ENCODE results near the gene MST1R. TPM values are rescaled to one million over a fixed set of nuclear protein-coding genes. Genes with fewer than 3 reads are reported as not detected.

The MST1R gene
- total RNA-seq, 1 donor from 2014 or later = 0.57 TPM

- Histone ChIP-seq H2AFZ (ENCODE audit: low read depth, low read length) (no peak overlapping the region), H3K36me3 (ENCODE audit: insufficient read depth, low read length) (no peaks in the 10 kb centered on the region), H3K4me2 (ENCODE audit: low read length) (peak overlapping the region; percentile 71), H3K4me1 (ENCODE audit: insufficient read depth, low read length) (no peaks in the 10 kb centered on the region), H3K9me3 (ENCODE audit: insufficient read depth, low read depth, low read length) (no peaks in the 10 kb centered on the region), H3K27ac (ENCODE audit: low read depth, low read length) (no peak overlapping the region), H4K20me1 (ENCODE audit: insufficient read depth, low read length) (no peaks in the 10 kb centered on the region), H3K4me3 (ENCODE audit: insufficient read depth, low read depth, low read length) (no peak overlapping the region), H3K9ac (ENCODE audit: low read length) (no peak overlapping the region), H3K27me3 (ENCODE audit: insufficient read depth, low read length) (peaks cover 21% of the 10 kb centered on the region), H3K79me2 (ENCODE audit: insufficient read depth, low read length) (no peaks in the 10 kb centered on the region)
- FAIRE-seq (no peak), DNase-seq (ENCODE audit: low read depth) (no peak)
- no peaks in the 10 kb centered on the region for H3K36me3 Mint-ChIP-seq (ENCODE audit: low read depth, unreplicated experiment)
- H3K4me3 Mint-ChIP-seq (ENCODE audit: unreplicated experiment) = no peak overlapping the region
- no peaks in the 10 kb centered on the region for H3K9me3 Mint-ChIP-seq (ENCODE audit: unreplicated experiment)
- no peak overlapping the region for H3K27ac Mint-ChIP-seq (ENCODE audit: unreplicated experiment)
- peak; percentile 26 for TF ChIP-seq EZH2 (IDR thresholded peaks at IDR 0.05; ENCODE audit: insufficient read depth, low read length)
- TF ChIP-seq, protein P1, sequence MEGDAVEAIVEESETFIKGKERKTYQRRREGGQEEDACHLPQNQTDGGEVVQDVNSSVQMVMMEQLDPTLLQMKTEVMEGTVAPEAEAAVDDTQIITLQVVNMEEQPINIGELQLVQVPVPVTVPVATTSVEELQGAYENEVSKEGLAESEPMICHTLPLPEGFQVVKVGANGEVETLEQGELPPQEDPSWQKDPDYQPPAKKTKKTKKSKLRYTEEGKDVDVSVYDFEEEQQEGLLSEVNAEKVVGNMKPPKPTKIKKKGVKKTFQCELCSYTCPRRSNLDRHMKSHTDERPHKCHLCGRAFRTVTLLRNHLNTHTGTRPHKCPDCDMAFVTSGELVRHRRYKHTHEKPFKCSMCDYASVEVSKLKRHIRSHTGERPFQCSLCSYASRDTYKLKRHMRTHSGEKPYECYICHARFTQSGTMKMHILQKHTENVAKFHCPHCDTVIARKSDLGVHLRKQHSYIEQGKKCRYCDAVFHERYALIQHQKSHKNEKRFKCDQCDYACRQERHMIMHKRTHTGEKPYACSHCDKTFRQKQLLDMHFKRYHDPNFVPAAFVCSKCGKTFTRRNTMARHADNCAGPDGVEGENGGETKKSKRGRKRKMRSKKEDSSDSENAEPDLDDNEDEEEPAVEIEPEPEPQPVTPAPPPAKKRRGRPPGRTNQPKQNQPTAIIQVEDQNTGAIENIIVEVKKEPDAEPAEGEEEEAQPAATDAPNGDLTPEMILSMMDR (IDR thresholded peaks at IDR 0.05; ENCODE audit: insufficient read depth, low read depth, low read length) = no peak
- H3K4me1 Mint-ChIP-seq (ENCODE audit: low read depth, unreplicated experiment) = no peaks in the 10 kb centered on the region
- peaks cover 53% of the 10 kb centered on the region for H3K27me3 Mint-ChIP-seq (ENCODE audit: low read depth, unreplicated experiment)
These were observed 34.7 kb downstream of the MST1R start for GRCh38 chr3:49868862-49869466.

DNA sequence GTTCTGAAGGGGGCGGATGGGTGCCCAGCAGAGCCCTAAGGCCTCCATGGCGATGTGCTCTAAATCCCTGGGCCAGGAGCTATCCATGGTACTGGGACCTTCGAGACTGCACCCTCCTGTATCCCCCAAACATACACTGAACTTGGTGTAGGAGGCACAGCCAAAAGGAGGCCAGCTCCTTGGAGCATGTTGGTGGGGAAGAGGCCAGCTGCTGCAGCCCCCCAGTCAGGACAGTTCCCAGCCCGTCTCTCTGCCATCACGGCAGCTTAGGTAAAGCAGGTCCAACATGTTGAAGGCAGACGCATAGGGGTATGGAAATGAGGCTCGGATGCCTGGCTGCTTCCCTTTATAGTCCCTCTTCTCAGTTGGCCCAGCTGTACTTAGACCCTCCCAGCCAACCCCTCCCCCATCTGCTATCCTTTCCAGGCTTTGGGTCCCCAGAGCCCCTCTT is 35.8 kb downstream of the MST1R start:
- H3K27me3 ChIP-seq (ENCODE audit: insufficient read depth, low read length) = peaks cover 28% of the 10 kb centered on the region

More for the DNA sequence above, 35.8 kb downstream of the MST1R start:
- H3K4me3 Mint-ChIP-seq (ENCODE audit: unreplicated experiment) = no peak overlapping the region
- TF ChIP-seq, protein P1 (IDR thresholded peaks at IDR 0.05; ENCODE audit: insufficient read depth, low read depth, low read length) = no peak
- TF ChIP-seq EZH2 (IDR thresholded peaks at IDR 0.05; ENCODE audit: insufficient read depth, low read length) = no peak
- DNase-seq (ENCODE audit: low read depth) (peak; percentile 22), FAIRE-seq (no peak)
- Histone ChIP-seq H3K4me1 (ENCODE audit: insufficient read depth, low read length) (no peaks in the 10 kb centered on the region), H3K36me3 (ENCODE audit: insufficient read depth, low read length) (no peaks in the 10 kb centered on the region), H3K4me2 (ENCODE audit: low read length) (no peak overlapping the region), H3K9ac (ENCODE audit: low read length) (no peak overlapping the region), H3K9me3 (ENCODE audit: insufficient read depth, low read depth, low read length) (no peaks in the 10 kb centered on the region), H2AFZ (ENCODE audit: low read depth, low read length) (no peak overlapping the region), H4K20me1 (ENCODE audit: insufficient read depth, low read length) (no peaks in the 10 kb centered on the region), H3K27ac (ENCODE audit: low read depth, low read length) (no peak overlapping the region), H3K4me3 (ENCODE audit: insufficient read depth, low read depth, low read length) (no peak overlapping the region), H3K79me2 (ENCODE audit: insufficient read depth, low read length) (no peaks in the 10 kb centered on the region)
- no peak overlapping the region for H3K27ac Mint-ChIP-seq (ENCODE audit: unreplicated experiment)
- peaks cover 58% of the 10 kb centered on the region for H3K27me3 Mint-ChIP-seq (ENCODE audit: low read depth, unreplicated experiment)
- H3K9me3 Mint-ChIP-seq (ENCODE audit: unreplicated experiment) = no peaks in the 10 kb centered on the region
- H3K4me1 Mint-ChIP-seq (ENCODE audit: low read depth, unreplicated experiment) = no peaks in the 10 kb centered on the region
- no peaks in the 10 kb centered on the region for H3K36me3 Mint-ChIP-seq (ENCODE audit: low read depth, unreplicated experiment)

Data from astrocyte (in vitro differentiated cells and primary cell).